Epithelial cell of prostate (primary cell): ENCODE data around the gene PLEKHF1.
A peak's percentile ranks its signal among the peaks of the same experiment; 100 is the strongest.

ENCODE experiments used
- DNase-seq: peaks from one replicate; pipeline ENCODE4 v3.0.0-alpha.2; 2011; ENCODE audit warnings: low read depth, low spot score
- H3K27ac ChIP-seq: fragments of 450-650 bp; 2 replicates; pipeline ENCODE4 v1.5.1; 2017; ENCODE audit warnings: mild to moderate bottlenecking

PLEKHF1 gene

DNA sequence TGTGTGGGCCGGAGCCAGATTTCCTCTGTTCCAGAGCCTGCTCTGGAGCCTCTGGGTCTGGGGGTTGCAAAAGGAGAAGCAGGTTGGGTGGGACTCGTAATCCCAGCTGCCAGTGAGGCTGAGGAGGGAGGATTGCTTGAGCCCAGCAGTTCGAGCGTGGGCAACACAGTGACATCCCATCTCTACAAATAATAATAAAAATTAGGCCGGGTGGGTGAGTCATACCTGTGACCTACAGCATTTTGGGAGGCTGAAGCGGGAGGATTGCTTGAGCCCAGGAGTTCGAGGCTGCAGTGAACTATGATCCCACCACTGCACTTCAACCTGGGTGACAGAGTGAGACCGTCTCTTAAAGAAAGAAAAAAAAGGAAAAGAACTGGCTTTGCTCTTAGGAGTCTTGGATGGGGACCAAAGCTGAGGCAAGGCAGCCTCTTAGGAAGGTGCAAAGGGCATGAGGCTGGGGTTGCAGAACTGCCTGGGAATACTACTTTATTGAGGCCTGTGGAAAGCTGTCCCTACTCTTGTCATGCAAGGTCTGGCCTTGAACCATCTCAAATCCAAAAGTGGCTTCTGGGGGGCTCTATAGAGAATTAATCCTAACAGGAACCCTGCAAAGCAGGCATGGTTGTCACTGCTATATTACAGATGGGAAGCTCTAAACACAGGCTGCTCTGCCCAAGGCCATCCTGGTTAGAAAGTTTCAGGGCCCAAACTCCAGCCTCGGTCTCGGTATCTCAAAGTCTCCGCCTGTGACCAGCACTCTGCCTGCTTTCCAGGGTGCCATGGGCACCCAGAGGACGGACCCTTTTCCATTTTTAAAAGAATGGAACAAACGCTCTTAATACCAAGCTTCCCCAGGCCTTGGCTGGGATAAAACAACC, 50.7 kb downstream of the PLEKHF1 start:
- DNase-seq, result no peak
- H3K27ac ChIP-seq, result peak overlapping the region; percentile 76

DNA sequence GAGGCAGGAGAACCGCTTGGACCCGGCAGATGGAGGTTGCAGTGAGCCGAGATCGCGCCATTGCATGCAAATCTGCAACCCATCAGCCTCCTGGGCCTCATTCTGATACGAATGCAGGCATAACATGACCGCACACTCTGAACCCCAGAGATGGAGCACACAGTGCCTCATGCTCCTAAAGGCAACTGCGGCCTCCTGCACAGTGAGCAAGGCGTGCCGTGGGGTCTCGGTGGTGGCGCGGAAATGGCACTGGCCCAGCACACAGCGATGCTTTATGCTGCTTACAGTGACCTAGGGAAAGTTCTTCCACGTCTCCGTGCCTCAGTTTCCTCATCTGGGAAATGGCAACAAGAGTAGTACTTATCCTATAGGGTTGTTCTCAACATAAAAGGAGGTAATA, 51.8 kb downstream of the PLEKHF1 start:
- no peak for DNase-seq
- H3K27ac ChIP-seq, result no peak overlapping the region

DNA sequence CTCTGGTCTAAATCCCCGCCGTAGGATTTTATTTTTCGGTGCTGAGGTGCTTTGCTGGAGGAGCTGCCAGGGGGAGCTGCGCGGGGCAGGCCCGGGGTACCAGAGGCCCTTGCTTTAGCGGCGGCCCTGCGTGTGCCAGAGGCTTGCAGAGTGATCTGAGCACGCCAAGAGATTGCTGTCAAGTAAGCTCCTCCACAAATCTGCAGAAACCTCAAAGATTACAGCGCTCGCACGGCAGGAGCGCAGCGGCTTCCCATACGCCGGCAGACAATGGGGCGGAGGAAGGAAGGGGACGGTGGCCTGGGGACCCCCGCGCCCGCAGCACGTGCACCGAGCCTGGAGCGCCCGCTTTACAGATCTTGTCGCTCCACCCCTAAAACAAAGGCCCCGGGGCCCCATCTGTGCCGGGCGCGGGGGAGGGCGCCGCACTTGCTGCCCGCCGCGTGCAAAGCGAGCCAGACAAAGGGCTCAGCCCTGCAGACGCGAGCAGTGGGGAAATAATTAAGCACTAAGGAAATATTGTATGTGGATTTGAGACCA, 58.9 kb downstream of the PLEKHF1 start:
- H3K27ac ChIP-seq, result no peak overlapping the region
- DNase-seq, result no peak

DNA sequence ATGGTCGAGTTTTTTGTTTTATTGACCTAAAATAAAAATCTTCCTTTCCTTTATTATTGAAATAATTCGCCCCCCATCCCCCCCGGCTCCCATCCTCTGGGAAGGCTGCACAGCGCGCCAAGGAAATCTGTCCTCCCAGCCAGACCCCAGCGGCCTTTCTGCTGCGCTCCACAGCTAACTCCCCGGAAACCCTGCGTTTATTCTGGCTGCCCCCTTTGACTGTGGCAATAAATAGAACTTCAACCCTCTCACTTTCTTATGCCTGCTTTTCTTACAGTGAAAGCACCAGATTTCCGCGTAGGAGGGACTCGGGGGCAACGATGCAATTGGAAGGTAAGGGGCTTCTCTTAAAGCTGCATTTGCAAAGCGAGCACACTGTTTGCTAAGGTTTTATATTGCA, 59.5 kb downstream of the PLEKHF1 start:
- DNase-seq, result no peak
- no peak overlapping the region for H3K27ac ChIP-seq
